ENCODE measurements around the gene COX5A. TPM values are rescaled to one million over a fixed set of nuclear protein-coding genes. Genes with fewer than 3 reads are reported as not detected.
A peak's percentile ranks its signal among the peaks of the same experiment; 100 is the strongest.
"Not testable (repeated sequence)": the region's sequence is repeated elsewhere in the genome, so short reads cannot be mapped to it uniquely, and the experiment has no call there.

The COX5A gene
- total and polyA plus RNA-seq, 4 donors = 72.6 to 222 (median 104) TPM

GRCh38 chr15:74890665-74890960, 47.3 kb downstream of the COX5A start:
- H3K4me1 ChIP-seq (ENCODE audit: control insufficient read depth in 1 of 2, insufficient read depth in 2 of 2, low read length in 2 of 2) = no peaks in the 10 kb centered on the region
- peak overlapping the region in 1 of 2 donors; percentile 2 for H3K27ac ChIP-seq (ENCODE audit: low read depth in 1 of 2, low read length in 2 of 2)
- DNase-seq (no peak), ATAC-seq (ENCODE audit: low FRiP score) (no peak)
- H3K9me3 ChIP-seq (ENCODE audit: control insufficient read depth, low read length) = no peaks in the 10 kb centered on the region
- WGBS, 2 donors = 0 to 2% methylated on average over 1 of the region's 1 CpG
- intact Hi-C loops (cut with DNase I) = loop anchor here in 1 of 2 donors (10.0 kb wide), 1 partner anchor 46 kb away; the partner anchor contains the start of gene ULK3
- no peaks in the 10 kb centered on the region for H3K27me3 ChIP-seq (ENCODE audit: control insufficient read depth in 1 of 2, insufficient read depth in 2 of 2, low read length in 1 of 2)
- H3K36me3 ChIP-seq (ENCODE audit: control insufficient read depth in 1 of 2, insufficient read depth in 2 of 2, low read length in 1 of 2) = no peaks in the 10 kb centered on the region
- peak overlapping the region; percentile 9 to 51 for H3K4me3 ChIP-seq (ENCODE audit: low read length in 2 of 2)

GRCh38 chr15:74889883-74890664, 47.8 kb downstream of the COX5A start, which contains the start of gene MPI:
MPI (plus strand) TSS chr15:74890042; CDS start chr15:74890074, 32 bp downstream.
- peak; percentile 95 for ATAC-seq (ENCODE audit: low FRiP score)
- DNase-seq = peak; percentile 92 to 95
- WGBS, 2 donors = 1% methylated on average over 47 of the region's 47 CpGs
- Histone ChIP-seq H3K27me3 (ENCODE audit: control insufficient read depth in 1 of 2, insufficient read depth in 2 of 2, low read length in 1 of 2) (no peaks in the 10 kb centered on the region), H3K27ac (ENCODE audit: low read depth in 1 of 2, low read length in 2 of 2) (peak within 1 kb of the TSS in 1 of 2 donors; percentile 8), H3K4me1 (ENCODE audit: control insufficient read depth in 1 of 2, insufficient read depth in 2 of 2, low read length in 2 of 2) (no peaks in the 10 kb centered on the region), H3K9me3 (ENCODE audit: control insufficient read depth, low read length) (no peaks in the 10 kb centered on the region), H3K36me3 (ENCODE audit: control insufficient read depth in 1 of 2, insufficient read depth in 2 of 2, low read length in 1 of 2) (no peaks in the 10 kb centered on the region), H3K4me3 (ENCODE audit: low read length in 2 of 2) (peak within 1 kb of the TSS; percentile 9 to 51)
- intact Hi-C loops (cut with DNase I) = loop anchor here in 1 of 2 donors (10.0 kb wide), 1 partner anchor 45 kb away; the partner anchor contains the start of gene ULK3

GRCh38 chr15:74889390-74889882, 48.4 kb downstream of the COX5A start:
- H3K36me3 ChIP-seq (ENCODE audit: control insufficient read depth in 1 of 2, insufficient read depth in 2 of 2, low read length in 1 of 2) = no peaks in the 10 kb centered on the region
- DNase-seq (peak; percentile 74 to 82), ATAC-seq (ENCODE audit: low FRiP score) (peak; percentile 65)
- intact Hi-C loops (cut with DNase I) = no loop called here
- no peak overlapping the region for H3K27ac ChIP-seq (ENCODE audit: low read depth in 1 of 2, low read length in 2 of 2)
- no peaks in the 10 kb centered on the region for H3K9me3 ChIP-seq (ENCODE audit: control insufficient read depth, low read length)
- H3K27me3 ChIP-seq (ENCODE audit: control insufficient read depth in 1 of 2, insufficient read depth in 2 of 2, low read length in 1 of 2) = no peaks in the 10 kb centered on the region
- no peaks in the 10 kb centered on the region for H3K4me1 ChIP-seq (ENCODE audit: control insufficient read depth in 1 of 2, insufficient read depth in 2 of 2, low read length in 2 of 2)
- peak overlapping the region; percentile 2 to 51 for H3K4me3 ChIP-seq (ENCODE audit: low read length in 2 of 2)
- WGBS, 2 donors = 7 to 8% methylated on average over 8 of the region's 8 CpGs

DNA sequence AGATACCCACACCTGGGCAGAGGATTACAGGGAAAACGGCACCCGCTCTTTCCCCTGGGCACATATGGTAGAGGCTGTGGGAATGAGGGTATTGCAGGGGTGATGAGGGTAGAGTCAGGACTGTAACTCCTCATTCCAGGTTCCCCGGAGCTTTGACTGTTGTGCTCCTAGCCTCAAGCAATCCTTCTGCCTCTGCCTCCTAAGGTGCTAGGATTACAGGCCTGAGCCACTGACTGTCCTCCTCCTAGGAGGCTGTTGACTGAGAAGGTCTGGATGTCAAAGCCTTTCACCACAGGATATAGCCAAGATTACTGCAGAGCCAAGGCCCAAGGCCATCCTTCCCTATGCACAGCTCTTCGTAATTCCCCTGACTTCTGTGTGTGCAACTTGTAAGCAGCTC, 49.2 kb downstream of the COX5A start:
- no peak overlapping the region for H3K4me3 ChIP-seq (ENCODE audit: low read length in 2 of 2)
- H3K27me3 ChIP-seq (ENCODE audit: control insufficient read depth in 1 of 2, insufficient read depth in 2 of 2, low read length in 1 of 2) = no peaks in the 10 kb centered on the region
- DNase-seq (no peak), ATAC-seq (ENCODE audit: low FRiP score) (no peak)
- H3K27ac ChIP-seq (ENCODE audit: low read depth in 1 of 2, low read length in 2 of 2) = peak overlapping the region in 1 of 2 donors; percentile 8
- WGBS, 2 donors = 95 to 97% methylated on average over 4 of the region's 4 CpGs
- no peaks in the 10 kb centered on the region for H3K36me3 ChIP-seq (ENCODE audit: control insufficient read depth in 1 of 2, insufficient read depth in 2 of 2, low read length in 1 of 2)
- intact Hi-C loops (cut with DNase I) = no loop called here
- no peaks in the 10 kb centered on the region for H3K9me3 ChIP-seq (ENCODE audit: control insufficient read depth, low read length)
- H3K4me1 ChIP-seq (ENCODE audit: control insufficient read depth in 1 of 2, insufficient read depth in 2 of 2, low read length in 2 of 2) = no peaks in the 10 kb centered on the region

GRCh38 chr15:74887537-74888193, 50.2 kb downstream of the COX5A start:
- H3K27me3 ChIP-seq (ENCODE audit: control insufficient read depth in 1 of 2, insufficient read depth in 2 of 2, low read length in 1 of 2); H3K4me1 ChIP-seq (ENCODE audit: control insufficient read depth in 1 of 2, insufficient read depth in 2 of 2, low read length in 2 of 2); ATAC-seq (ENCODE audit: low FRiP score); H3K27ac ChIP-seq (ENCODE audit: low read depth in 1 of 2, low read length in 2 of 2); intact Hi-C loops (cut with DNase I); DNase-seq; H3K36me3 ChIP-seq (ENCODE audit: control insufficient read depth in 1 of 2, insufficient read depth in 2 of 2, low read length in 1 of 2); H3K9me3 ChIP-seq (ENCODE audit: control insufficient read depth, low read length); H3K4me3 ChIP-seq (ENCODE audit: low read length in 2 of 2): not testable (repeated sequence)
- 86 to 97% methylated on average over 7 to 10 of the region's 10 CpGs for WGBS, 2 donors

DNA sequence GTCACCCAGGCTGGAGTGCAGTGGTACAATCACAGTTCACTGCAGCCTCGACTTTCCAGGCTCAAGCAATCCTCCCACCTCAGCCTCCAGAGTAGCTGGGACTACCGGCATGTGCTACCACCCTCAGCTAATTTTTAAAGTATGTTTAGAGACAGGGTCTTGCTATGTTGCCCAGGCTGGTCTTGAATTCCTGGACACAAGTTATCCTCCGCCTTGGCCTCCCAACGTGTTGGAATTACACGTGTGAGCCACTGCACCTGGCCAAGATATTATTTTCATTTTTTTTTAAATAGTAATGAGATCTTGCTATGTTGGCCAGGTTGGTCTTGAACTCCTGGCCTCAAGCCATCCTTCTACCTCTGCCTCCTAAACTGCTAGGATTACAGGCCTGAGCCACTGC, 52.4 kb downstream of the COX5A start:
- 92% methylated on average over 5 of the region's 5 CpGs for WGBS, 2 donors
- Histone ChIP-seq H3K27me3 (ENCODE audit: control insufficient read depth in 1 of 2, insufficient read depth in 2 of 2, low read length in 1 of 2) (no peaks in the 10 kb centered on the region), H3K4me1 (ENCODE audit: control insufficient read depth in 1 of 2, insufficient read depth in 2 of 2, low read length in 2 of 2) (no peaks in the 10 kb centered on the region), H3K27ac (ENCODE audit: low read depth in 1 of 2, low read length in 2 of 2) (no peak overlapping the region), H3K36me3 (ENCODE audit: control insufficient read depth in 1 of 2, insufficient read depth in 2 of 2, low read length in 1 of 2) (no peaks in the 10 kb centered on the region), H3K9me3 (ENCODE audit: control insufficient read depth, low read length) (no peaks in the 10 kb centered on the region), H3K4me3 (ENCODE audit: low read length in 2 of 2) (no peak overlapping the region)
- DNase-seq (no peak), ATAC-seq (ENCODE audit: low FRiP score) (no peak)
- intact Hi-C loops (cut with DNase I) = no loop called here

GRCh38 chr15:74884428-74885223, 53.2 kb downstream of the COX5A start:
- no peaks in the 10 kb centered on the region for H3K27me3 ChIP-seq (ENCODE audit: control insufficient read depth in 1 of 2, insufficient read depth in 2 of 2, low read length in 1 of 2)
- H3K4me1 ChIP-seq (ENCODE audit: control insufficient read depth in 1 of 2, insufficient read depth in 2 of 2, low read length in 2 of 2) = no peaks in the 10 kb centered on the region
- no peak overlapping the region for H3K27ac ChIP-seq (ENCODE audit: low read depth in 1 of 2, low read length in 2 of 2)
- 73 to 78% methylated on average over 4 of the region's 4 CpGs for WGBS, 2 donors
- no peaks in the 10 kb centered on the region for H3K9me3 ChIP-seq (ENCODE audit: control insufficient read depth, low read length)
- DNase-seq (no peak), ATAC-seq (ENCODE audit: low FRiP score) (no peak)
- no peaks in the 10 kb centered on the region for H3K36me3 ChIP-seq (ENCODE audit: control insufficient read depth in 1 of 2, insufficient read depth in 2 of 2, low read length in 1 of 2)
- intact Hi-C loops (cut with DNase I) = no loop called here
- no peak overlapping the region for H3K4me3 ChIP-seq (ENCODE audit: low read length in 2 of 2)

DNA sequence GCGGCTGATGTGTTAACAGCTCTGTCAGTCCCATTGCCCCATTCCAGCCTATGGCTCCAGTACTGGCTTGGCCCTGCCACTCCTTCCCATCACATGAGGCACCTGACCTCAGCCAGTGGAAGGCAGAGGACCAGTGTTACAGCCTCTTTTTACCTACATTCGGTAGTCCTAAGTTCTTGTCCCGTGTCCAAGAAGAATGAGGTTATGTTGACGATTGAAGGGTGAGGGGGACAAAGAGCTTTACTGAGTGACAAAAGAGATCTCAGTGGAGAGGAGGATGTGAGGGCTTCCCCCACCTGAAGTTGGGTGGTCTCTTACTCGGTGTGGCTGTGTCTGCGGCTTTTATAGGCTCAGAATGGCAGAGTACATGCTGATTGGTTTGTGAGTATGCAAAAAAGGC, 55.3 kb downstream of the COX5A start:
- 93 to 96% methylated on average over 6 of the region's 6 CpGs for WGBS, 2 donors
- Histone ChIP-seq H3K36me3 (ENCODE audit: control insufficient read depth in 1 of 2, insufficient read depth in 2 of 2, low read length in 1 of 2) (no peaks in the 10 kb centered on the region), H3K27me3 (ENCODE audit: control insufficient read depth in 1 of 2, insufficient read depth in 2 of 2, low read length in 1 of 2) (no peaks in the 10 kb centered on the region), H3K9me3 (ENCODE audit: control insufficient read depth, low read length) (no peaks in the 10 kb centered on the region), H3K4me3 (ENCODE audit: low read length in 2 of 2) (no peak overlapping the region), H3K27ac (ENCODE audit: low read depth in 1 of 2, low read length in 2 of 2) (no peak overlapping the region), H3K4me1 (ENCODE audit: control insufficient read depth in 1 of 2, insufficient read depth in 2 of 2, low read length in 2 of 2) (no peaks in the 10 kb centered on the region)
- DNase-seq (no peak), ATAC-seq (ENCODE audit: low FRiP score) (no peak)
- intact Hi-C loops (cut with DNase I) = no loop called here
